H1 (cell line): ENCODE data around the gene EIPR1. TPM values are rescaled to one million over a fixed set of nuclear protein-coding genes. Genes with fewer than 3 reads are reported as not detected.

Experiments used
- CTCF ChIA-PET: fragments of 300-600 bp; sonication (Branson Sonifier 250); formaldehyde crosslinking; loops from one replicate; lab custom pipeline; 2021; ENCODE audit not compliant: partially characterized antibody; lab: Charles Lee
- POLR2A ChIA-PET: fragments of 300-600 bp; sonication (Branson Sonifier 250); formaldehyde crosslinking; loops from one replicate; lab custom pipeline; 2021; ENCODE audit warnings: inconsistent platforms; ENCODE audit not compliant: partially characterized antibody; lab: Charles Lee
- DNase-seq, 2 experiments: peaks; one replicate each; pipeline versions ENCODE4 v3.0.0 to v3.0.0-alpha.2; 2010 to 2022; ENCODE audit warnings: low spot score in 2 of 2, low read depth in 1 of 2, mixed read lengths in 1 of 2
- FAIRE-seq: peaks from 2 replicates; lab custom pipeline; 2011; peaks lifted over from hg19 to GRCh38; lab: Jason Lieb, UNC
- H2AFZ ChIP-seq: 2 replicates; pipeline ENCODE4 v1.8.1; 2012; ENCODE audit warnings: low read length, inconsistent platforms
- H2AK5ac ChIP-seq: 2 replicates; pipeline ENCODE4 v1.6.1; 2013; ENCODE audit warnings: low read depth, low read length
- H2BK120ac ChIP-seq: replicated peaks from 2 replicates; pipeline ENCODE3; 2013; ENCODE audit warnings: low read depth, low read length, inconsistent platforms
- H2BK12ac ChIP-seq: 2 replicates; pipeline ENCODE4 v1.6.1; 2013; ENCODE audit warnings: low read depth, low read length
- H2BK15ac ChIP-seq: 2 replicates; pipeline ENCODE4 v1.6.1; 2013; ENCODE audit warnings: low read length
- H2BK20ac ChIP-seq: 2 replicates; pipeline ENCODE4 v1.6.1; 2013; ENCODE audit warnings: low read length
- H2BK5ac ChIP-seq: 2 replicates; pipeline ENCODE4 v1.6.1; 2013; ENCODE audit warnings: low read depth, low read length
- H3K14ac ChIP-seq: 2 replicates; pipeline ENCODE4 v1.6.1; 2013; ENCODE audit warnings: inconsistent platforms; ENCODE audit not compliant: insufficient read length
- H3K18ac ChIP-seq: 2 replicates; pipeline ENCODE4 v1.6.1; 2013; ENCODE audit warnings: low read length; ENCODE audit errors: extremely low read depth
- H3K23ac ChIP-seq: 2 replicates; pipeline ENCODE4 v1.6.1; 2013; ENCODE audit warnings: inconsistent platforms; ENCODE audit not compliant: insufficient read length
- H3K23me2 ChIP-seq: 2 replicates; pipeline ENCODE4 v1.6.1; 2013; ENCODE audit warnings: low read depth, low read length
- H3K27ac ChIP-seq: 2 replicates; pipeline ENCODE4 v1.6.1; 2011; ENCODE audit warnings: low read depth, low read length, inconsistent platforms
- H3K27me3 ChIP-seq, 4 experiments: replicated peaks in 1 of 4; 1 replicate in 1 of 4; 2 replicates in 3 of 4; pipeline versions ENCODE4 v1.6.1 to v1.8.1; 2011 to 2013; ENCODE audit warnings: low read length in 3 of 4, mild to moderate bottlenecking in 3 of 4, inconsistent platforms in 2 of 4, mixed read lengths in 2 of 4, moderate library complexity in 1 of 4; ENCODE audit not compliant: control insufficient read depth in 3 of 4, insufficient read depth in 3 of 4; ENCODE audit errors: extremely low read depth in 1 of 4
- H3K36me3 ChIP-seq, 4 experiments: 2 replicates each; pipeline versions ENCODE4 v1.6.1 to v1.8.1; 2011 to 2013; ENCODE audit warnings: mild to moderate bottlenecking in 4 of 4, low read length in 3 of 4, moderate library complexity in 2 of 4, control low read depth in 1 of 4, inconsistent platforms in 1 of 4; ENCODE audit not compliant: insufficient read depth in 4 of 4, control insufficient read depth in 2 of 4
- H3K4ac ChIP-seq: replicated peaks from 2 replicates; pipeline ENCODE3; 2013; ENCODE audit warnings: low read length, low read depth, mixed read lengths, inconsistent platforms; ENCODE audit not compliant: insufficient read length
- H3K4me1 ChIP-seq, 4 experiments: replicated peaks in 1 of 4; 1 replicate in 1 of 4; 2 replicates in 3 of 4; pipeline versions ENCODE4 v1.6.1 to v1.8.1; 2011 to 2013; ENCODE audit warnings: low read length in 3 of 4, inconsistent platforms in 2 of 4, mixed read lengths in 1 of 4; ENCODE audit not compliant: insufficient read depth in 4 of 4, control insufficient read depth in 3 of 4
- H3K4me2 ChIP-seq, 2 experiments: 2 replicates each; pipeline versions ENCODE4 v1.6.1 to v1.8.1; 2011 to 2013; ENCODE audit warnings: low read depth in 2 of 2, low read length in 2 of 2, control low read depth in 1 of 2, inconsistent platforms in 1 of 2, mild to moderate bottlenecking in 1 of 2; ENCODE audit not compliant: insufficient read depth in 1 of 2
- H3K4me3 ChIP-seq, 4 experiments: fragments of 200-600, 300-600 bp in 1 of 4; sonication (generic), shearing (Covaris generic), sonication (Bioruptor Twin) in 1 of 4; 2 replicates each; pipeline versions ENCODE4 v1.5.1 to v1.8.1; 2011 to 2016; ENCODE audit warnings: low read length in 4 of 4, low read depth in 3 of 4, control low read depth in 2 of 4, inconsistent platforms in 2 of 4, mild to moderate bottlenecking in 2 of 4, mixed read lengths in 1 of 4, moderate library complexity in 1 of 4; ENCODE audit not compliant: insufficient read depth in 2 of 4; ENCODE audit errors: extremely low read depth in 1 of 4
- H3K56ac ChIP-seq: replicated peaks from 2 replicates; pipeline ENCODE3; 2013; ENCODE audit warnings: low read depth, mild to moderate bottlenecking, mixed read lengths, low read length, inconsistent platforms; ENCODE audit not compliant: insufficient read length
- H3K79me1 ChIP-seq: 2 replicates; pipeline ENCODE4 v1.6.1; 2013; ENCODE audit warnings: low read depth, low read length, control low read depth
- H3K79me2 ChIP-seq, 2 experiments: 2 replicates each; pipeline versions ENCODE4 v1.6.1 to v1.8.1; 2012 to 2013; ENCODE audit warnings: low read length in 2 of 2, mild to moderate bottlenecking in 2 of 2, inconsistent platforms in 1 of 2; ENCODE audit not compliant: insufficient read depth in 2 of 2, control insufficient read depth in 1 of 2
- H3K9ac ChIP-seq, 4 experiments: replicated peaks in 1 of 4; 1 replicate in 1 of 4; 2 replicates in 3 of 4; pipeline versions ENCODE4 v1.6.1 to v1.8.1; 2011 to 2013; ENCODE audit warnings: low read depth in 3 of 4, low read length in 3 of 4, control low read depth in 2 of 4, mild to moderate bottlenecking in 2 of 4, moderate library complexity in 2 of 4, inconsistent platforms in 1 of 4; ENCODE audit errors: extremely low read depth in 1 of 4
- H3K9me3 ChIP-seq, 2 experiments: 2 replicates each; pipeline versions ENCODE4 v1.6.1 to v1.8.1; 2012 to 2013; ENCODE audit warnings: mild to moderate bottlenecking in 2 of 2, moderate library complexity in 2 of 2, control low read depth in 1 of 2, inconsistent platforms in 1 of 2, low read depth in 1 of 2, low read length in 1 of 2, mixed read lengths in 1 of 2; ENCODE audit not compliant: insufficient read depth in 2 of 2
- H4K20me1 ChIP-seq, 2 experiments: replicated peaks in 1 of 2; 2 replicates each; pipeline versions ENCODE3 to v1.8.1; 2011 to 2013; ENCODE audit warnings: inconsistent platforms in 2 of 2, low read length in 2 of 2, mild to moderate bottlenecking in 1 of 2; ENCODE audit not compliant: insufficient read depth in 2 of 2, control insufficient read depth in 1 of 2
- H4K5ac ChIP-seq: 2 replicates; pipeline ENCODE4 v1.6.1; 2013; ENCODE audit warnings: low read length, low read depth, mixed read lengths, inconsistent platforms; ENCODE audit not compliant: insufficient read length
- H4K8ac ChIP-seq: 2 replicates; pipeline ENCODE4 v1.8.0; 2013; ENCODE audit warnings: mild to moderate bottlenecking, moderate library complexity, low read length, inconsistent platforms; ENCODE audit not compliant: insufficient read depth; ENCODE audit errors: extremely low read depth
- H4K91ac ChIP-seq: replicated peaks from 2 replicates; pipeline ENCODE3; 2013; ENCODE audit warnings: low read length, mixed read lengths, inconsistent platforms; ENCODE audit not compliant: insufficient read length
- ASH2L ChIP-seq: fragments of 200-600, 300-600 bp; sonication (generic); IDR thresholded peaks from one replicate; pipeline ENCODE4 v1.7.1; 2017; ENCODE audit warnings: low read length
- BCL11A ChIP-seq, 2 experiments: IDR thresholded peaks; one replicate each; pipeline ENCODE4 v1.6.1; 2011; ENCODE audit warnings: low read depth in 2 of 2, low read length in 2 of 2, mild to moderate bottlenecking in 2 of 2
- CEBPB ChIP-seq: IDR thresholded peaks from 2 replicates; pipeline ENCODE4 v1.6.1; 2012; ENCODE audit warnings: low read depth, low read length
- CHD1 ChIP-seq: IDR thresholded peaks from 2 replicates; pipeline ENCODE4 v1.6.1; 2012; ENCODE audit warnings: low read depth, low read length, improper control_type of control experiment
- EGR1 ChIP-seq: IDR thresholded peaks from 2 replicates; pipeline ENCODE4 v1.6.1; 2011; ENCODE audit warnings: low read depth, low read length, borderline replicate concordance
- GTF2F1 ChIP-seq: IDR thresholded peaks from 2 replicates; pipeline ENCODE4 v1.6.1; 2012; ENCODE audit warnings: low read depth, low read length, improper control_type of control experiment, borderline replicate concordance
- JUND ChIP-seq: IDR thresholded peaks from 2 replicates; pipeline ENCODE4 v1.6.1; 2011; ENCODE audit warnings: mild to moderate bottlenecking, improper control_type of control experiment, low read length
- PHF8 ChIP-seq: fragments of 200-600 bp; sonication (generic); conservative IDR thresholded peaks from 2 replicates; pipeline ENCODE4 v1.7.1; 2012; ENCODE audit warnings: low read depth, mild to moderate bottlenecking, inconsistent platforms, low read length, moderate library complexity
- SAP30 ChIP-seq: fragments of 300-600 bp; sonication (generic); IDR thresholded peaks from 2 replicates; pipeline ENCODE4 v1.7.1; 2012; ENCODE audit warnings: low read length, moderate library complexity, mild to moderate bottlenecking, inconsistent platforms; ENCODE audit not compliant: insufficient read depth, insufficient replicate concordance
- SP2 ChIP-seq: IDR thresholded peaks from 2 replicates; pipeline ENCODE4 v1.6.1; 2012; ENCODE audit warnings: mild to moderate bottlenecking, low read length, inconsistent platforms
- SUZ12 ChIP-seq: fragments of 200-600 bp; sonication (generic); IDR thresholded peaks from 2 replicates; pipeline ENCODE4 v1.6.1; 2012; ENCODE audit warnings: mild to moderate bottlenecking, inconsistent platforms, low read length, moderate library complexity, mixed read lengths
- TBP ChIP-seq: IDR thresholded peaks from 2 replicates; pipeline ENCODE4 v1.6.1; 2011; ENCODE audit warnings: low read depth, low read length, improper control_type of control experiment
- YY1 ChIP-seq: IDR thresholded peaks from 2 replicates; pipeline ENCODE4 v1.6.1; 2011; ENCODE audit warnings: low read depth, mild to moderate bottlenecking, low read length
- WGBS, 2 experiments: shearing (Covaris generic) in 1 of 2; methylation state at CpG; one replicate each; pipeline versions ENCODE4 v1.1.6 to v1.1.7; 2013 to 2015; ENCODE audit warnings: low lambda C conversion rate in 2 of 2, mixed read lengths in 2 of 2, inconsistent platforms in 1 of 2, low coverage in 1 of 2, missing lambda C conversion rate in 1 of 2; ENCODE audit not compliant: insufficient replicate concordance in 2 of 2, insufficient coverage in 1 of 2, insufficient read length in 1 of 2; ENCODE audit errors: extremely low coverage in 1 of 2, missing lambda C conversion rate in 1 of 2; 5-methylcytosine and 5-hydroxymethylcytosine counted together
- polyA plus RNA-seq, 7 experiments: library from polyadenylated mRNA; depleted of rRNA in 3 of 7; stranded (reverse) in 5 of 7; unstranded in 2 of 7; fragments of >200 nt in 5 of 7; fragments of 200-250 nt in 2 of 7; gene quantifications; 1 replicate in 5 of 7; 2 replicates in 1 of 7; 4 replicates in 1 of 7; pipeline versions ENCODE4 v1.2.1 to v1.2.3, GENCODE V29; 2011 to 2013; ENCODE audit warnings: missing spikeins in 2 of 7, mixed read lengths in 2 of 7
- total RNA-seq: library from RNA; stranded (reverse); fragmentation: NEBNext Ultra II Directional; extraction: Animal tissue kit (Norgen Biotek cat#: 25700); gene quantifications from 2 replicates; pipeline ENCODE4 v1.2.1, GENCODE V29; 2021
- TF ChIP-seq, protein P1 (sequence below): IDR thresholded peaks from 2 replicates; pipeline ENCODE4 v1.6.1; 2012; ENCODE audit warnings: inconsistent platforms

EIPR1 gene
- total and polyA plus RNA-seq, 2 of the 8 experiments (the other 6 are each of a cell fraction or from before 2014, with no cell fraction given) = 26.3 to 56.4 TPM

DNA sequence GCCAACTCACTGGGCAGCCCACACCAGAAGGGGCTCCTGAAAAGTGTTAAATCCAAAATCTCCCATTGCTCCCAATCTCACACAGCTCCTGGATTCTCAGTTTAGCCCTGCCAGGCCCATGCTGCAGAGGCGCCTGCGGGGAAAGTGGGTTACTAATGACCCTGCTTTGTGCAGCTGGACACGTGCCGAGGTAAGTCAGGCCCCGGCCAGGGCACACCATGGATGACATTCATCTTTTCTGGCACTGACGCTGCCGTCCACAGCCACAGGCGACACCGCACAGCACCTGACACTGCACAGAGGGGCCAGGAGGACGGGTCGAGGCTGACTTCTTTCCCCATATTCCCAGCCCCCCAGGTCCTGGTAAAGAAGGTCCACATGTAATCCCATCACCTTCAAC is 193.5 kb downstream of the EIPR1 start:
- no peak overlapping the region for H3K23ac ChIP-seq
- no peak overlapping the region for H2AFZ ChIP-seq
- no peak overlapping the region for H3K14ac ChIP-seq
- POLR2A ChIA-PET = no interaction called here
- no peaks in the 10 kb centered on the region for H3K9me3 ChIP-seq
- H3K9ac ChIP-seq = no peak overlapping the region
- H2BK20ac ChIP-seq = no peak overlapping the region
- H3K27me3 ChIP-seq = no peaks in the 10 kb centered on the region
- H3K79me1 ChIP-seq = no peaks in the 10 kb centered on the region; the same call in 1 of the 2 replicates
- no peak overlapping the region for H3K18ac ChIP-seq
- no peak overlapping the region for H3K4ac ChIP-seq
- FAIRE-seq = no peak
- no peak overlapping the region for H3K4me3 ChIP-seq
- H4K8ac ChIP-seq = no peak overlapping the region; the same call in 1 of the 2 replicates
- H2BK12ac ChIP-seq = no peak overlapping the region
- 87% methylated on average over 7 of the region's 11 CpGs; no CpG with 5 or more reads in 1 of the 2 experiments for WGBS, 2 experiments
- DNase-seq = no peak
- H4K20me1 ChIP-seq = peaks cover 0 to 5% of the 10 kb centered on the region in 2 experiments
- no peak overlapping the region for H2AK5ac ChIP-seq
- H2BK120ac ChIP-seq = no peak overlapping the region
- H4K5ac ChIP-seq = no peak overlapping the region
- no peaks in the 10 kb centered on the region for H3K79me2 ChIP-seq
- no peak overlapping the region for H3K27ac ChIP-seq
- no peak overlapping the region for H3K4me2 ChIP-seq
- no peak overlapping the region for H2BK15ac ChIP-seq
- CTCF ChIA-PET = no interaction called here
- no peak overlapping the region for H4K91ac ChIP-seq
- H2BK5ac ChIP-seq = no peak overlapping the region
- 0 out of 8 replicates have a peak, but pooled peaks cover 0 to 3% (median 0%) of the 10 kb centered on the region in 4 experiments for H3K36me3 ChIP-seq
- no peaks in the 10 kb centered on the region for H3K4me1 ChIP-seq
- H3K23me2 ChIP-seq = peaks cover 6% of the 10 kb centered on the region; the same call in 1 of the 2 replicates
- no peak overlapping the region for H3K56ac ChIP-seq
- TF ChIP-seq CEBPB = no peak
- no peak for TF ChIP-seq PHF8
- no peak for TF ChIP-seq SUZ12
- TF ChIP-seq TBP = no peak
- TF ChIP-seq CHD1 = no peak
- TF ChIP-seq YY1 = no peak
- no peak for TF ChIP-seq EGR1
- TF ChIP-seq, protein P1, sequence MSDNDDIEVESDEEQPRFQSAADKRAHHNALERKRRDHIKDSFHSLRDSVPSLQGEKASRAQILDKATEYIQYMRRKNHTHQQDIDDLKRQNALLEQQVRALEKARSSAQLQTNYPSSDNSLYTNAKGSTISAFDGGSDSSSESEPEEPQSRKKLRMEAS = no peak
- no peak for TF ChIP-seq GTF2F1
- no peak for TF ChIP-seq BCL11A (IDR thresholded peaks at IDR 0.05; ENCODE audit: low read depth in 2 of 2, low read length in 2 of 2)
- no peak for TF ChIP-seq SP2
- no peak for TF ChIP-seq SAP30
- TF ChIP-seq JUND = no peak
- no peak for TF ChIP-seq ASH2L
